Measurements from ENCODE around the gene FAM89B.

DNA sequence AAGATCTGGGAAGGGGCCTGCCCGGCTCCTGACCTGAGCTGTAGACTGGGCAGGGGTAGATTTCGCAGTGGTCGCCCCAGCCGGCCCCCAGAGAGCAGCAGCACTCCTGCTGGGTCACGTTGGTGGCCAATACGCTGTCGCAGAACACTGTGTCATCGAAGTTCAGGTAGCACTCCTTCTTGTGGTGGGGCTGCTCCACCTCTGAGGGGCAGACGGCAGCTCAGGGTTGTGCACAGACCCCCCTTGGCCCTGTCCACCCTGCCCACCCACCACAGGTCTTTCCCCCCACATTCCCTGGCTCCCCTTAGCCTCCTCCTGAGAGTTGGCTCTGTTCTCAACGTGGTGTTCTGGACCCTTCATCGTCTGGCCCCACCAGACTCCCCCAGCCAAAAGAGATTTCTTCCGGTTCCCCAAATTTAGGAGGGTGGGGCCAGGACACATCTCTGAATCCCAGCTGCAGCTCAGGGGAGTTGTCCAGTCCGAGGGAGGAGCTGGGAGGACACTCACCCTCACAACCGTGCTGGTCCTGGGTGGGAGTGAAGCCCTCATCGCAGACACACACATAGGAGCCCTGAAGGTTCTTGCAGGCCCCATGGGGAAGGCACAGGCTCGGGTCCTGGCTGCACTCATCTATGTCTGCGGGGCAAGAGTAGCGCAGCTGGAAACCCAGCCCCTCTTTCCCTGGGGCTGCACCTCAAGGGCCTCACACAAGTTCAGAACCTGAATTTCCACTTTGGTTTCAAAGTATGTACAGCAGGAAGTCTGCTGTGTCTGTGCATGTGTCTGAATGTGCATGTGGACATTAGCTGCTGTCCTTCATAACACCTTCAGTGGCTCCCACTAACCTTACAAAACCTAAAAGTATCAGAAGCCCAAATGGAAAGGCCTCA, 31.0 kb upstream of the FAM89B start:
- TF ChIP-seq HDGF (IDR thresholded peaks at IDR 0.05; ENCODE audit: borderline replicate concordance), result no peak
- TF ChIP-seq BHLHE40 (IDR thresholded peaks at IDR 0.05; ENCODE audit: borderline replicate concordance), result no peak
- no peak for TF ChIP-seq TARDBP (IDR thresholded peaks at IDR 0.05)
- TF ChIP-seq FOXM1 (IDR thresholded peaks at IDR 0.05; ENCODE audit: borderline replicate concordance), result no peak
- TF ChIP-seq, protein P1, sequence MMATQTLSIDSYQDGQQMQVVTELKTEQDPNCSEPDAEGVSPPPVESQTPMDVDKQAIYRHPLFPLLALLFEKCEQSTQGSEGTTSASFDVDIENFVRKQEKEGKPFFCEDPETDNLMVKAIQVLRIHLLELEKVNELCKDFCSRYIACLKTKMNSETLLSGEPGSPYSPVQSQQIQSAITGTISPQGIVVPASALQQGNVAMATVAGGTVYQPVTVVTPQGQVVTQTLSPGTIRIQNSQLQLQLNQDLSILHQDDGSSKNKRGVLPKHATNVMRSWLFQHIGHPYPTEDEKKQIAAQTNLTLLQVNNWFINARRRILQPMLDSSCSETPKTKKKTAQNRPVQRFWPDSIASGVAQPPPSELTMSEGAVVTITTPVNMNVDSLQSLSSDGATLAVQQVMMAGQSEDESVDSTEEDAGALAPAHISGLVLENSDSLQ (IDR thresholded peaks at IDR 0.05), result no peak
- TF ChIP-seq FOXA1 (IDR thresholded peaks at IDR 0.05), result no peak
